ENCODE measurements around the gene SYS1. TPM values are rescaled to one million over a fixed set of nuclear protein-coding genes. Genes with fewer than 3 reads are reported as not detected.
"Not testable (repeated sequence)": the region's sequence is repeated elsewhere in the genome, so short reads cannot be mapped to it uniquely, and the experiment has no call there.

SYS1 gene
- total and polyA plus RNA-seq, 3 experiments from 2014 or later: 40.1 to 54.0 (median 48.3) TPM

GRCh38 chr20:45346851-45347250, 16.1 kb upstream of the SYS1 start:
- Histone ChIP-seq H3K36me3 (ENCODE audit: insufficient read depth, low read length) (no peaks in the 10 kb centered on the region), H3K9me3 (ENCODE audit: low read length) (no peaks in the 10 kb centered on the region), H3K27me3 (ENCODE audit: insufficient read depth, low read length, poor library complexity, severe bottlenecking) (no peaks in the 10 kb centered on the region), H3K4me1 (ENCODE audit: insufficient read depth, low read length) (peaks cover 8% of the 10 kb centered on the region), H3K4me3 (ENCODE audit: low read length) (no peak overlapping the region), H3K27ac (ENCODE audit: low read depth, low read length) (peak overlapping the region; percentile 54)
- DNase-seq: no peak
- ChIA-PET CTCF (interaction anchor here (1.1 to 2.2 kb wide), 4 partner anchors 11 to 90 kb away, joined by 4 to 9 read pairs (median 5); no protein-coding TSS in a partner anchor), POLR2A (interaction anchor here (1.6 kb wide), 1 partner anchor 13 kb away, joined by 4 read pairs; no protein-coding TSS in a partner anchor)
- no peaks in the 10 kb centered on the region for H3K9me3 Mint-ChIP-seq
- H3K27ac Mint-ChIP-seq: peak overlapping the region in 1 of 8 donors; percentile 35
- peak overlapping the region; percentile 33 to 91 (median 79) for H3K4me3 Mint-ChIP-seq
- no peaks in the 10 kb centered on the region for H3K36me3 Mint-ChIP-seq
- peaks cover 13 to 14% (median 14%) of the 10 kb centered on the region in 3 donors for H3K4me1 Mint-ChIP-seq
- H3K27me3 Mint-ChIP-seq: peaks cover 2 to 3% of the 10 kb centered on the region in 2 donors

DNA sequence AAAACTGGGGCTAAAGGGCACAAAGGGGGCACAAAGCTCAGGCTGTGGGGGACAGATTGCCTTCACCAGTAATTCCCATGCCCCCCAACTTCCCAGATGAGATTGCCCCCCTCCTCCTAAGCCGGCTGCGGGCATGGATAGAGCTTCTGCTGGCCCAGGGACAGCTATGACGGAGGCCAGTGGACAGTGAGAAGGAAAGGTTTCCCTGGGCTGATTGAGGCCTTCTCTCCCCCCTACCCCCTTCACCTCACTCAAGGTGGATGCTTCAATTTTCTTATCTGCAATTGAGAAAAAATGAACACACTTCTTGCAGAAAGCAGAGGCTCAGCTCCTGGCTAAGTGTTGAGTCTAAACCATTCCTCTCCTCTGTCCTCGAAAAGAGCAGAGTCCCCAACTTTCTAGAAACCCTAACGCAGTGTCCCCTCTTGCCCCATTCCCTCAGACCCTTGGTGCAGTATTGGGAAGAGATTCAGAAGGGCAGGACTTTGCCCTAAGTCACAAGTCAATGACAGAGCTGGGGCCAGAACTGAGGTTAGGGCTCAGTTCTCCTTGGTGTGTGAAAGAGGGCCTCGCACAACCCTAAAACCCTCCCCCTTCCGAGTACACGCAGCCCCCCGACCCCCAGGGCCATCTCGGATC, 15.5 kb upstream of the SYS1 start:
- Mint-ChIP-seq H3K4me3 (peak overlapping the region; percentile 62 to 91 (median 79)), H3K27ac (peak overlapping the region in 5 of 8 donors; percentile 38 to 63 (median 47)), H3K4me1 (peaks cover 13 to 14% (median 14%) of the 10 kb centered on the region in 3 donors), H3K36me3 (no peaks in the 10 kb centered on the region), H3K27me3 (peaks cover 2 to 3% of the 10 kb centered on the region in 2 donors), H3K9me3 (no peaks in the 10 kb centered on the region)
- H3K9me3 ChIP-seq (ENCODE audit: low read length): no peaks in the 10 kb centered on the region
- peak overlapping the region; percentile 54 for H3K4me3 ChIP-seq (ENCODE audit: low read length)
- POLR2A ChIA-PET: interaction anchor here (1.6 kb wide), 1 partner anchor 12 kb away, joined by 4 read pairs; no protein-coding TSS in a partner anchor
- H3K36me3 ChIP-seq (ENCODE audit: insufficient read depth, low read length): no peaks in the 10 kb centered on the region
- DNase-seq: no peak
- no peaks in the 10 kb centered on the region for H3K27me3 ChIP-seq (ENCODE audit: insufficient read depth, low read length, poor library complexity, severe bottlenecking)
- H3K27ac ChIP-seq (ENCODE audit: low read depth, low read length): peak overlapping the region; percentile 54
- CTCF ChIA-PET: interaction anchor here (0.9 to 2.2 kb wide), 6 partner anchors 11 to 91 kb away, joined by 3 to 9 read pairs (median 4); no protein-coding TSS in a partner anchor
- peaks cover 8% of the 10 kb centered on the region for H3K4me1 ChIP-seq (ENCODE audit: insufficient read depth, low read length)

DNA sequence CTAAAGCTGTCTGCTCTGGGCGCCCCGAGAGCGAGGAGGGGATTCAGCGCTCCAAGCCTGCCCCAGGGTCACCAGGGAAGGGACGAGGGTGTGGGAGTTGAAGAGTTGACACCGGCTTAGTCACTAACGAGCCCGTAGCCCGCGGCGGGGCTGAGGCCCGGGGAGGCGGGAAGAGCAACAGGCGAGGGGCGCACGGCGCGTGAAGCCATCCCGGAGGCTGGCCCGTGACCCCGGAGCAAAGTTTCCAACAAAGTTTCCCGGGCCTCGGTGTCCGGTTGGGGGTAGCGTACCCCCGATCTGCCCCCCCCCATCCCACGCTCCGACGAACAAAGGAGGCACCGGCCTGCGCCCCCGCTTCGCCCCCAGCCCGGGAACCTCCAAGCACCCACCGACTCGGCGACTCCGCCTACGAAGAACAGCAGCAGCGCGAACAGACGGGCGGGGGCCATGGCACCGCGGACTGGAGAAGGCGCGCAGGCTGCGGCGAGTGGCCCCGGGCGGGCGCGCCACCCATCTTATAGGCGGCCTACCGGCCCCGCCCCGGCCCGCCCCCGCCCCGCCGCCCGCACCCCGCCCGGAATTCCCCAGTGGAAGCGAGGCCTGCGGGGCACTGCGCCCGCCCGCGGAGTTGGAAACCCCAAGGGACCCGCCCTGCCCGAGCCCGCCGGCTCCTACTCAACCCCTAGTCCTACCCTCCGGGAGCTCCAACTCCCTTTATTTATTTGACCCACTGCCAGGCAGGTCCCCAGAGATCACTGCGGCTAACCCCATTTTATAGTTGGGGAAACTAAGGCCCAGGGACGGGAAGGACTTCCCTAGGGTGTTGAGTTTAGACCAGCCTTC, 14.8 kb upstream of the SYS1 start, which contains the start of gene SDC4:
Gene SDC4, minus strand, starts transcription at position 489 of the 843 bp plus-strand sequence. Its CDS starts 40 bp downstream, at position 449.
- H3K27ac ChIP-seq (ENCODE audit: low read depth, low read length): peak within 1 kb of the TSS; percentile 54
- no peaks in the 10 kb centered on the region for H3K36me3 ChIP-seq (ENCODE audit: insufficient read depth, low read length)
- H3K4me1 Mint-ChIP-seq: peaks cover 13 to 14% (median 14%) of the 10 kb centered on the region in 3 donors
- ChIA-PET POLR2A (interaction anchor here (0.9 to 1.6 kb wide), 2 partner anchors 8 to 12 kb away, joined by 3 to 4 read pairs; no protein-coding TSS in a partner anchor), CTCF (interaction anchor here (0.9 to 2.2 kb wide), 5 partner anchors 12 to 90 kb away, joined by 3 to 9 read pairs (median 4); no protein-coding TSS in a partner anchor)
- no peaks in the 10 kb centered on the region for H3K9me3 Mint-ChIP-seq
- H3K36me3 Mint-ChIP-seq: no peaks in the 10 kb centered on the region
- peak within 1 kb of the TSS; percentile 62 to 91 (median 79) for H3K4me3 Mint-ChIP-seq
- H3K9me3 ChIP-seq (ENCODE audit: low read length): no peaks in the 10 kb centered on the region
- DNase-seq: peak; percentile 14 to 65 (median 50)
- no peaks in the 10 kb centered on the region for H3K27me3 ChIP-seq (ENCODE audit: insufficient read depth, low read length, poor library complexity, severe bottlenecking)
- peaks cover 2 to 3% of the 10 kb centered on the region in 2 donors for H3K27me3 Mint-ChIP-seq
- H3K4me3 ChIP-seq (ENCODE audit: low read length): peak within 1 kb of the TSS; percentile 54
- peaks cover 8% of the 10 kb centered on the region for H3K4me1 ChIP-seq (ENCODE audit: insufficient read depth, low read length)
- H3K27ac Mint-ChIP-seq: peak within 1 kb of the TSS in 6 of 8 donors; percentile 38 to 70 (median 60)

DNA sequence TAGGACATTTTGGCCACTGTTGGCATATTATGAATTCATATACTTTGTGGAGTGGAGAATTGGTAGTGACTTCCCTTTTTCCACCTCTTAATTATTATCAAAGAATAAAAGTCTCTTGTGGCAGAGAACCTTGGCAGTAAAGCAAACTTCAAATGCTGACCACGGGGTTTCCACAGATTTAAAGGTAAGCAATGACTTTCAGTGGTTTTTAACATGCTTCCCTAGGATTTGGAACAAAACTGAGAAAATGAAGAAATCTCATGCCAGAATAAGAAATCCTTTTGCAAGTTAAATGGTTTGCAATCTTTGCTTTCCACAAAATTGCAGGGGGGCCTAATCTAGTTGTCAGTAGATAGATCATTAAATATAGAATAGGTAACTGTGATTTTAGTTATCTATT, 12.7 kb upstream of the SYS1 start:
- H3K9me3 Mint-ChIP-seq: no peaks in the 10 kb centered on the region
- no peaks in the 10 kb centered on the region for H3K9me3 ChIP-seq (ENCODE audit: low read length)
- peaks cover 8% of the 10 kb centered on the region for H3K4me1 ChIP-seq (ENCODE audit: insufficient read depth, low read length)
- peaks cover 15 to 29% (median 18%) of the 10 kb centered on the region in 3 donors for H3K4me1 Mint-ChIP-seq
- H3K36me3 Mint-ChIP-seq: no peaks in the 10 kb centered on the region
- ChIA-PET POLR2A (no interaction called here), CTCF (interaction anchor here (3.4 kb wide), 1 partner anchor 13 kb away, joined by 17 read pairs; the partner anchor contains the start of gene SYS1)
- H3K27me3 ChIP-seq (ENCODE audit: insufficient read depth, low read length, poor library complexity, severe bottlenecking): no peaks in the 10 kb centered on the region
- H3K27ac Mint-ChIP-seq: no peak overlapping the region
- DNase-seq: no peak
- H3K27ac ChIP-seq (ENCODE audit: low read depth, low read length): no peak overlapping the region
- no peak overlapping the region for H3K4me3 ChIP-seq (ENCODE audit: low read length)
- peak overlapping the region in 1 of 7 donors; percentile 43 for H3K4me3 Mint-ChIP-seq
- no peaks in the 10 kb centered on the region for H3K36me3 ChIP-seq (ENCODE audit: insufficient read depth, low read length)
- peaks cover 2 to 3% of the 10 kb centered on the region in 2 donors for H3K27me3 Mint-ChIP-seq

DNA sequence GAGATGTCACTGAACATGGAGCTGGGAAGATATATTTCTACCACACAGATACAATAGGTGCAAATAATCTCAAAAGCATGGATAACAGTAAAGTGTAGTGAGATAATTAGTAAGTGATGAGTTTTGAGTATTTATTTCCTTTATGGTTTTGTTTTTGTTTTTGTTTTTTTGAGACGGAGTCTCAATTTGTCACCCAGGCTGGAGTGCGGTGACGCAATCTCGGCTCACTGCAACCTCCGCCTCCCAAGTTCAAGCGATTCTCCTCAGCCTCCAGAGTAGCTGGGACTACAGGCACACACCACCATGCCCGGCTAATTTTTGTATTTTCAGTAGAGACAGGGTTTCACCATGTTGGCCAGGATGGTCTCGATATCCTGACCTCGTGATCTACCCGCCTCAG, 12.2 kb upstream of the SYS1 start:
- DNase-seq; H3K27me3 Mint-ChIP-seq; H3K4me3 ChIP-seq (ENCODE audit: low read length); H3K27ac Mint-ChIP-seq; H3K9me3 Mint-ChIP-seq; POLR2A ChIA-PET; H3K4me1 ChIP-seq (ENCODE audit: insufficient read depth, low read length); H3K4me3 Mint-ChIP-seq; H3K36me3 ChIP-seq (ENCODE audit: insufficient read depth, low read length); H3K27ac ChIP-seq (ENCODE audit: low read depth, low read length); H3K27me3 ChIP-seq (ENCODE audit: insufficient read depth, low read length, poor library complexity, severe bottlenecking); H3K36me3 Mint-ChIP-seq; H3K9me3 ChIP-seq (ENCODE audit: low read length): not testable (repeated sequence)
- H3K4me1 Mint-ChIP-seq: peaks cover 19 to 33% (median 24%) of the 10 kb centered on the region in 3 donors
- CTCF ChIA-PET: interaction anchor here (0.9 to 3.4 kb wide), 3 partner anchors 12 to 454 kb away, joined by 3 to 17 read pairs (median 10); partner anchors contain the start of gene SYS1

GRCh38 chr20:45352729-45353128, 10.2 kb upstream of the SYS1 start:
- Histone ChIP-seq H3K9me3 (ENCODE audit: low read length) (no peaks in the 10 kb centered on the region), H3K36me3 (ENCODE audit: insufficient read depth, low read length) (no peaks in the 10 kb centered on the region), H3K4me1 (ENCODE audit: insufficient read depth, low read length) (peaks cover 1% of the 10 kb centered on the region), H3K4me3 (ENCODE audit: low read length) (no peak overlapping the region), H3K27me3 (ENCODE audit: insufficient read depth, low read length, poor library complexity, severe bottlenecking) (no peaks in the 10 kb centered on the region), H3K27ac (ENCODE audit: low read depth, low read length) (no peak overlapping the region)
- no peak for DNase-seq
- Mint-ChIP-seq H3K36me3 (no peaks in the 10 kb centered on the region), H3K27me3 (no peaks in the 10 kb centered on the region), H3K4me1 (peaks cover 14 to 29% (median 25%) of the 10 kb centered on the region in 3 donors), H3K4me3 (no peak overlapping the region), H3K9me3 (no peaks in the 10 kb centered on the region), H3K27ac (no peak overlapping the region)
- ChIA-PET CTCF (interaction anchor here (0.9 to 3.4 kb wide), 4 partner anchors 10 to 418 kb away, joined by 3 to 17 read pairs (median 7); partner anchors contain the start of gene SYS1), POLR2A (no interaction called here)

DNA sequence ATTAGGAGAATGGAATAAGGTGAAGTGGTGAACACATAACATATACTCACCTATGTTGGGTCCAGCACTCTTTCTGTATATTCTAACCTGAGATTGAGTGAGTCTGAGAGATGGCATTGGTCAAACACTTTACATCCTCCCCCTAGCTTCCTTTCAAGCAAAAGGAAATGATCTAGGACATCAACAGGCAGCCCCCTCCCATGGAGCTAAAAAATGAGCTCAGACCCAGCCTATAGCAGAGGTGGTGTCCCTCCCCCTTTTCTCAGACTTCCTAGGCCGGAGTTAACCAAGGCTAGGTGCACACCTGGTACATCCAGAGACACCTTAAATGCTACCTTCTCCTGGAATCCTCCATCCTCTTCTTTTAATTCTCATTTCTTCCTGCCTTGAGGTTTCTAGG, 9.2 kb upstream of the SYS1 start:
- DNase-seq: no peak
- Histone ChIP-seq H3K9me3 (ENCODE audit: low read length) (no peaks in the 10 kb centered on the region), H3K27ac (ENCODE audit: low read depth, low read length) (no peak overlapping the region), H3K4me1 (ENCODE audit: insufficient read depth, low read length) (no peaks in the 10 kb centered on the region), H3K36me3 (ENCODE audit: insufficient read depth, low read length) (no peaks in the 10 kb centered on the region), H3K27me3 (ENCODE audit: insufficient read depth, low read length, poor library complexity, severe bottlenecking) (no peaks in the 10 kb centered on the region), H3K4me3 (ENCODE audit: low read length) (no peak overlapping the region)
- Mint-ChIP-seq H3K27me3 (no peaks in the 10 kb centered on the region), H3K36me3 (no peaks in the 10 kb centered on the region), H3K4me3 (no peak overlapping the region), H3K4me1 (peaks cover 13 to 36% (median 26%) of the 10 kb centered on the region in 3 donors), H3K9me3 (no peaks in the 10 kb centered on the region), H3K27ac (peak overlapping the region in 2 of 8 donors; percentile 15 to 25)
- ChIA-PET CTCF (interaction anchor here (1.0 to 1.1 kb wide), 2 partner anchors 10 to 20 kb away, joined by 4 read pairs; partner anchors contain the start of gene SYS1), POLR2A (no interaction called here)
